T-helper 1 cell treated with Interleukin-12 subunit alpha and Interleukin-12 subunit beta and Interleukin-4 antibody, amounts not matched to agents 30 μg/mL and 1 μg/mL, for 36 hours (primary cell): Measurements from ENCODE around the gene CD4.

ENCODE experiments used
- H3K27ac Mint-ChIP-seq: one replicate; pipeline ENCODE4 v1.8.0; 2021; ENCODE audit warnings: mild to moderate bottlenecking, mixed read lengths
- H3K27me3 Mint-ChIP-seq: one replicate; pipeline ENCODE4 v1.8.0; 2021; ENCODE audit warnings: low read depth, mixed read lengths
- H3K36me3 Mint-ChIP-seq: one replicate; pipeline ENCODE4 v1.8.0; 2021; ENCODE audit warnings: low read depth, mixed read lengths
- H3K4me1 Mint-ChIP-seq: one replicate; pipeline ENCODE4 v1.8.0; 2021; ENCODE audit warnings: low read depth, mixed read lengths
- H3K4me3 Mint-ChIP-seq: one replicate; pipeline ENCODE4 v1.8.0; 2021; ENCODE audit warnings: mild to moderate bottlenecking, moderate library complexity, mixed read lengths
- H3K9me3 Mint-ChIP-seq: one replicate; pipeline ENCODE4 v1.8.0; 2021; ENCODE audit warnings: mixed read lengths

The CD4 gene

GRCh38 chr12:6779708-6780432 is 9.5 kb upstream of the CD4 start:
- Mint-ChIP-seq H3K27me3 (no peaks in the 10 kb centered on the region), H3K36me3 (peaks cover 18% of the 10 kb centered on the region), H3K4me3 (peak overlapping the region; percentile 54)

GRCh38 chr12:6780573-6780972 is 8.8 kb upstream of the CD4 start:
- peaks cover 11% of the 10 kb centered on the region for H3K36me3 Mint-ChIP-seq
- H3K9me3 Mint-ChIP-seq = no peaks in the 10 kb centered on the region
- peaks cover 54% of the 10 kb centered on the region for H3K4me1 Mint-ChIP-seq
- peak overlapping the region; percentile 82 for H3K27ac Mint-ChIP-seq
- no peak overlapping the region for H3K4me3 Mint-ChIP-seq
- no peaks in the 10 kb centered on the region for H3K27me3 Mint-ChIP-seq

More at GRCh38 chr12:6779708-6780432, 9.5 kb upstream of the CD4 start:
- H3K9me3 Mint-ChIP-seq = no peaks in the 10 kb centered on the region
- peaks cover 60% of the 10 kb centered on the region for H3K4me1 Mint-ChIP-seq
- H3K27ac Mint-ChIP-seq = peak overlapping the region; percentile 60

GRCh38 chr12:6782119-6782518 is 7.2 kb upstream of the CD4 start:
- Mint-ChIP-seq H3K27ac (peak overlapping the region; percentile 20), H3K36me3 (peaks cover 7% of the 10 kb centered on the region), H3K9me3 (no peaks in the 10 kb centered on the region), H3K4me1 (peaks cover 57% of the 10 kb centered on the region), H3K27me3 (no peaks in the 10 kb centered on the region), H3K4me3 (no peak overlapping the region)

DNA sequence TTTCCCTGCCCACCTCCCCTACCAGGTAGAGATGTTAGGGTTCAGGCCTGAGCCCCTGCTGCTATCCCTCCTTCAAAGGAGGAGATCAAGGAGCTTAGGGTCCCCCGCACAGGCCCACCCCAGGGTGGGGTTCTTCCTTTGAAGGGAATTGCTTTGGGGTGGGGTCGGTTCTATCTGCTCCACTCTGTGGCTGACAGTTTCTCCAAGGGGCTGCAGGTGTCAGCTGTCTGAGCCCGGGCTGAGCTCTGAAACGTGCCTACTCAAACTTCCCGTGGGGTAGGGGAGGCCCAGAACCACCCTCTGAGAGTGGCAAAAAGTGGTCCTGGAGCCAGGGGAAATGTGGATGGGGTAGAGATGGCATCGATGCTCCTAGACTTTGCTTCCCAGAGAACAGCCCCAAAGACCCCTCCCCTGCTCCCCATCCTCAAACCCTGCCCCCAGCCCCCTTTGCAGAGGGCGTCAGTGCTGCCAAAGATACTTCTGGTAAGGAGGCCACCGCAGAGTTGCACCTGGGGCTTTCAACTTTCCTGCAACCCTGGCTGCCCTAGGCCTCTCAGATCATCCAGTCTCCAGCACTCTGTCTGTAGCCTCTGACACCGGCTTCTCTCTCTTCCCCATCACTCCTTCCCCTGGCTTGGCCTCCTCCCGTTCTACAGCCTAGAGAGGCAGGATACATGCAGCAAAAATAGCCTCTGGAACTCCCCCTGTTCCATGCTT is 6.3 kb upstream of the CD4 start:
- peaks cover 5% of the 10 kb centered on the region for H3K36me3 Mint-ChIP-seq
- H3K4me1 Mint-ChIP-seq = peaks cover 54% of the 10 kb centered on the region
- peak overlapping the region; percentile 86 for H3K27ac Mint-ChIP-seq
- H3K4me3 Mint-ChIP-seq = no peak overlapping the region
- H3K9me3 Mint-ChIP-seq = no peaks in the 10 kb centered on the region
- no peaks in the 10 kb centered on the region for H3K27me3 Mint-ChIP-seq

DNA sequence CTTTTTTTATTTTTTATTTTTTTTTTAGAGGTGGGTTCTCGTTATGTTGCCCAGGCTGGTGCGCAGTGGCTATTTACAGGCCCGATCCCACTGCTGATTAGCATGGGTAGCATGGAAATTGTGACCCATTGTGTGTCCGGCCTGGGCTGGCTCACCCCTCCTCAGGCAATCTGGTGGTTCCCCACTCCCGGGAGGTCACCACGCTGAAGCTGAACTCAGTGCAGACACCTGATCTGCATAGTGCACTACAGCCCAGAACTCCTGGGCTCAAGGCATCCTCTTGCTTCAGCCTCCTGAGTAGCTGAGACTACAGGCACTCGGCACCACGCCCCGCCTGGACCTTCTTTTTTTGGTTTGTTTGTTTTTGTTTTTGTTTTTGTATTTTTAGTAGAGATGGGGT is 5.5 kb upstream of the CD4 start:
- peak overlapping the region; percentile 21 for H3K4me3 Mint-ChIP-seq
- no peaks in the 10 kb centered on the region for H3K9me3 Mint-ChIP-seq
- H3K36me3 Mint-ChIP-seq = no peaks in the 10 kb centered on the region
- no peaks in the 10 kb centered on the region for H3K27me3 Mint-ChIP-seq
- H3K27ac Mint-ChIP-seq = peak overlapping the region; percentile 41
- peaks cover 55% of the 10 kb centered on the region for H3K4me1 Mint-ChIP-seq

- peaks cover 56% of the 10 kb centered on the region for H3K4me1 Mint-ChIP-seq
- no peaks in the 10 kb centered on the region for H3K27me3 Mint-ChIP-seq
- H3K9me3 Mint-ChIP-seq = no peaks in the 10 kb centered on the region
- no peak overlapping the region for H3K27ac Mint-ChIP-seq
- H3K4me3 Mint-ChIP-seq = no peak overlapping the region
- no peaks in the 10 kb centered on the region for H3K36me3 Mint-ChIP-seq
Measured at GRCh38 chr12:6784296-6784695, 5.0 kb upstream of the CD4 start.

GRCh38 chr12:6784761-6785160 is 4.6 kb upstream of the CD4 start:
- no peak overlapping the region for H3K27ac Mint-ChIP-seq
- H3K36me3 Mint-ChIP-seq = peaks cover 1% of the 10 kb centered on the region
- H3K4me1 Mint-ChIP-seq = peaks cover 55% of the 10 kb centered on the region
- H3K27me3 Mint-ChIP-seq = no peaks in the 10 kb centered on the region
- H3K4me3 Mint-ChIP-seq = no peak overlapping the region
- H3K9me3 Mint-ChIP-seq = no peaks in the 10 kb centered on the region

DNA sequence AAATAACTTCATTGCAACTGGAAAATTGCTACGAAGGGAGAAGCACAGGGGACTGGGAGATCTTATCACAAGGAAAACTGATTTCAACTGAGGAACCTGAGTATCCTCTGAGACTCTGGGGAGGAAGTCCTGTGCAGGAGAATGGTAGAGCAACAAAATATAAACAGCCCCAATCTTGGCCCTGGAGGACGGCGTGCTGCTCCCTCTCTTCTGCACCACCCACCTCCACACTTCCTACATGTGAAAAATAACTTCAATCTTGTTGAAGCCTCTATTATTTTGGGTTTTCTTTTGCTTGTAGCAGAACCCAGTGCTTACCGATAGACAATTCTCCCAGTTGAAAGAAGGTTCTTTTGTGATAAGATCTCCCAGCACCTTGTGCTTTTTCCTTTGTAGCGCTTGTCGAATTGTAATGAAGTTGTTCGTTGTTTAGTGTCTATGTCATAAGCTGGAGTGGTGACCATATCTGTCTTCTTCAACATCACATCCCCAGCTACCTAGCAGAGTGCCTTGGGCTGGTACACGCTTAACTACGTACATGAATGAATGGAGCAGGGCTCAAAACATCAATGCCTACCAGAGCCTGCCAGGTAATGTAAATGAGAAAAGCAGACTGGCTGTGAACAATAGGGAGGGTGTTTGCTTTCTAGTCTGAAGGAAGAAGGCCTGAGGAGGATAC is 2.8 kb upstream of the CD4 start:
- Mint-ChIP-seq H3K36me3 (peaks cover 5% of the 10 kb centered on the region), H3K9me3 (no peaks in the 10 kb centered on the region), H3K4me1 (peaks cover 49% of the 10 kb centered on the region), H3K27me3 (no peaks in the 10 kb centered on the region), H3K4me3 (peak overlapping the region; percentile 63), H3K27ac (peak overlapping the region; percentile 93)

GRCh38 chr12:6787309-6787708 is 2.0 kb upstream of the CD4 start:
- peaks cover 6% of the 10 kb centered on the region for H3K36me3 Mint-ChIP-seq
- H3K4me3 Mint-ChIP-seq = no peak overlapping the region
- peak overlapping the region; percentile 93 for H3K27ac Mint-ChIP-seq
- no peaks in the 10 kb centered on the region for H3K27me3 Mint-ChIP-seq
- no peaks in the 10 kb centered on the region for H3K9me3 Mint-ChIP-seq
- peaks cover 50% of the 10 kb centered on the region for H3K4me1 Mint-ChIP-seq

DNA sequence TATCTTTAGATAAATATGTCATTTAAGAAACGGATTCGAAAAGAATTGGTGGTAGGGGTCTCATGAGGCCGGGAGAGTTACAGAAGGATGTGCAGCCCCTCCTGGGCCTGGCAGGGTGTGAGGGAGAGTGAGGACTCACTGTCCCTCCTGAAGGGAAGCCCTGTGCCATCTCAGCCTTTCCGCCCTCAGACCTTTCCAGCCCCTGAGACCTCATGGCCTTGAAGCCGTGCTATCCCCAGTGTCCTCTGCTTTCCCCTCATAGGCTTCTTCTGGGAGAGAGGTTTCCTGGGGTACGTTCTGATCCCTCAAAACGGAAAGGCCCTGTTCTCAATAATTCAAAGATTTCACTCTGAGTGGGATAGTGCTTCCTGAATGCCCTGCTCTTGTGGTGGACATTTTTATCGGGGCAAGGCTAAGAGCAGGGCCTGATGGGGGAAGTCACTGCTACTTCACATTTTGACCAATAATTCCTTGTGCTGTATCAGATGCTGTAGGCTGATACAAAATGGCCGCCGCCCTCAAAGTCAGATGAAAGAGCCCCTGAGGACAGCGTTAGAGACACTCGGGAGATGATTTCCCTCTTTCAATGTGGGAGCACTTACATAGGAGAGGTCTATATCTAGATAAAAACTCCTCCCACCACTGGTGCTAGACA is 1.3 kb downstream of the CD4 start:
- Mint-ChIP-seq H3K4me1 (peaks cover 53% of the 10 kb centered on the region), H3K4me3 (peak overlapping the region; percentile 100), H3K27ac (peak overlapping the region; percentile 94), H3K27me3 (no peaks in the 10 kb centered on the region), H3K9me3 (no peaks in the 10 kb centered on the region), H3K36me3 (peaks cover 22% of the 10 kb centered on the region)

GRCh38 chr12:6791931-6792520 is 2.7 kb downstream of the CD4 start:
- H3K4me3 Mint-ChIP-seq = peak overlapping the region; percentile 100
- H3K27ac Mint-ChIP-seq = peak overlapping the region; percentile 92
- H3K4me1 Mint-ChIP-seq = peaks cover 51% of the 10 kb centered on the region
- H3K27me3 Mint-ChIP-seq = no peaks in the 10 kb centered on the region
- peaks cover 32% of the 10 kb centered on the region for H3K36me3 Mint-ChIP-seq
- no peaks in the 10 kb centered on the region for H3K9me3 Mint-ChIP-seq

DNA sequence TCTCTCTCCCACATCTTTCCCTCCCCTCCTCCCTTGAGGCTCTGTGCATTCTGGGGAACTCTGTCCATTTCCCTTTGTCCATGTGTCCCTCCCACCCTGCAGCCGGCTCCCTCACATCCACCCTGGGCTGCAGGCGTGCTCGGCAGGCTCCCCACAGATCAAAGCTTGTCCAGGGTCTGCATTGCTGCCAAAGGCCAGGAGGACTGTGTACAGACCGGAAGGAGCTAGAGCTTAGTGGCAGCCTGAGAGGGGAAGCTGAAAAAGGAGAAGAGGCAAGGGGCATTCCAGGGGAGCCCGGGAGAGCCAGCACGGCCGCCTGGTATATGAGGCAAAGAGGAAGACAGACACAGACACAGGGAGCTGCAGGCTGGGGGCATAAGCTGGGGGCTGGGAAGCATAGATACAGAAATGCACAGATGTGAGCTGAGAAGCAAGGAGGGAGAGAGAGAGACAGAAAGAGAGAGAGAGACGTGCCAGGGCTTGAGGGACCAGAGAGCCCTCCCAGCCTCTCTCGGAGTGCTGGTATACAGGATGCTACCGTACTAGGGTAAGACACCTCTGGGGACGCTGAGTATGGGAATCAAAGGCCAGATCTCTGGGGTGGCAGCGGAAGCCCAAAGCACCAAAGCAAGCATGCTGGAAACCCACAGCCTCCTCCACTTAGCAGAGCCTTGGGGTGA is 3.3 kb downstream of the CD4 start:
- Mint-ChIP-seq H3K4me3 (peak overlapping the region; percentile 100), H3K4me1 (peaks cover 55% of the 10 kb centered on the region), H3K36me3 (peaks cover 38% of the 10 kb centered on the region), H3K27me3 (no peaks in the 10 kb centered on the region), H3K9me3 (no peaks in the 10 kb centered on the region), H3K27ac (peak overlapping the region; percentile 92)

GRCh38 chr12:6795088-6795487 is 5.8 kb downstream of the CD4 start:
- no peak overlapping the region for H3K4me3 Mint-ChIP-seq
- no peaks in the 10 kb centered on the region for H3K27me3 Mint-ChIP-seq
- peaks cover 53% of the 10 kb centered on the region for H3K4me1 Mint-ChIP-seq
- no peaks in the 10 kb centered on the region for H3K9me3 Mint-ChIP-seq
- peak overlapping the region; percentile 29 for H3K27ac Mint-ChIP-seq
- peaks cover 54% of the 10 kb centered on the region for H3K36me3 Mint-ChIP-seq

- no peaks in the 10 kb centered on the region for H3K27me3 Mint-ChIP-seq
- no peak overlapping the region for H3K4me3 Mint-ChIP-seq
- H3K4me1 Mint-ChIP-seq = peaks cover 50% of the 10 kb centered on the region
- H3K9me3 Mint-ChIP-seq = no peaks in the 10 kb centered on the region
- peaks cover 52% of the 10 kb centered on the region for H3K36me3 Mint-ChIP-seq
- H3K27ac Mint-ChIP-seq = peak overlapping the region; percentile 21
Measured at GRCh38 chr12:6796576-6796975, 7.2 kb downstream of the CD4 start.
